Ovary (tissue), 3 donors: ENCODE measurements around the gene SYNJ2BP.

ENCODE experiments used
- POLR2A ChIP-seq: fragments of 450-650 bp; IDR thresholded peaks from one replicate; pipeline ENCODE4 v1.6.1; 2017; ENCODE audit warnings: antibody characterized with exemption, mild to moderate bottlenecking, moderate library complexity
- TF ChIP-seq, protein P1 (sequence below), 3 donors: fragments of 450-650 bp in 2 of 3; fragments of 200-600 bp in 1 of 3; IDR thresholded peaks; one replicate each; pipeline versions ENCODE4 v1.5.1 to v1.8.0; 2016 to 2022; ENCODE audit warnings: antibody characterized with exemption in 3 of 3, mild to moderate bottlenecking in 1 of 3
- donor health status: DM: no; HTN: no; CAD: no.

DNA sequence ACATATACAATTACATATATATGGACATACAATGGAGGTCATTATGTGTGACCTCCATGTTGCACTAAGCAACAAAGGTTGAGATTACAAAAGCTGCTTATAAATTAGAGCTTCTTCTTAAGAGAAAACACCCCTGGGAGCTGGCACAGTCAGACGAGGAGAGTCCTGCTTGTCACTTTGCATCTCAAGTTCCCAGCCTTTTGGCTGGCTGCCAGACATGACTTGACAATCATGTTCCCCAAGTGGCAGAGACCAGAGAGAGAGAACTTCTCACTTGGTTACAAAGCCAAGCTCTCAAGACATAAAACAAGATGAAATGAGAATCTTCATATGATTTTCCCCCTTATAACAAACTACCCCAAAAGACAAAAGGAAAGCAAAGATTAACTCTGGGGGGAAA lies 8.5 kb upstream of the SYNJ2BP start:
- TF ChIP-seq, protein P1, sequence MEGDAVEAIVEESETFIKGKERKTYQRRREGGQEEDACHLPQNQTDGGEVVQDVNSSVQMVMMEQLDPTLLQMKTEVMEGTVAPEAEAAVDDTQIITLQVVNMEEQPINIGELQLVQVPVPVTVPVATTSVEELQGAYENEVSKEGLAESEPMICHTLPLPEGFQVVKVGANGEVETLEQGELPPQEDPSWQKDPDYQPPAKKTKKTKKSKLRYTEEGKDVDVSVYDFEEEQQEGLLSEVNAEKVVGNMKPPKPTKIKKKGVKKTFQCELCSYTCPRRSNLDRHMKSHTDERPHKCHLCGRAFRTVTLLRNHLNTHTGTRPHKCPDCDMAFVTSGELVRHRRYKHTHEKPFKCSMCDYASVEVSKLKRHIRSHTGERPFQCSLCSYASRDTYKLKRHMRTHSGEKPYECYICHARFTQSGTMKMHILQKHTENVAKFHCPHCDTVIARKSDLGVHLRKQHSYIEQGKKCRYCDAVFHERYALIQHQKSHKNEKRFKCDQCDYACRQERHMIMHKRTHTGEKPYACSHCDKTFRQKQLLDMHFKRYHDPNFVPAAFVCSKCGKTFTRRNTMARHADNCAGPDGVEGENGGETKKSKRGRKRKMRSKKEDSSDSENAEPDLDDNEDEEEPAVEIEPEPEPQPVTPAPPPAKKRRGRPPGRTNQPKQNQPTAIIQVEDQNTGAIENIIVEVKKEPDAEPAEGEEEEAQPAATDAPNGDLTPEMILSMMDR (IDR thresholded peaks at IDR 0.05) = no peak
- no peak for TF ChIP-seq POLR2A
